HL-60/S4 treated with phorbol 12-myristate 13-acetate at 8.2 ng/mL for 4 days and 3 days (cell line): ENCODE results near the gene CTLA4.

Experiments used
- in situ Hi-C: fragments of 300-500 bp; cut with MboI; formaldehyde crosslinking; loops from 2 replicates; pipeline ENCODE4 v1.15.0; 2022; ENCODE audit warnings: low sequenced_read_pairs

CTLA4 gene

GRCh38 chr2:203918264-203918663, 50.7 kb downstream of the CTLA4 start:
- in situ Hi-C loops = loop anchor here (25.0 kb wide), 1 partner anchor 431 kb away; no protein-coding TSS in a partner anchor

GRCh38 chr2:203918839-203919238, 51.3 kb downstream of the CTLA4 start:
- in situ Hi-C loops = loop anchor here (25.0 kb wide), 1 partner anchor 432 kb away; no protein-coding TSS in a partner anchor
